Mesothelial cell of epicardium (in vitro differentiated cells): ENCODE results near the gene MED8. TPM values are rescaled to one million over a fixed set of nuclear protein-coding genes. Genes with fewer than 3 reads are reported as not detected.

Experiments used
- DNase-seq, 2 experiments: peaks; one replicate each; pipeline ENCODE4 v3.0.0; 2021; ENCODE audit warnings: low spot score in 2 of 2; ENCODE audit not compliant: unreplicated experiment in 2 of 2
- H3K27ac Mint-ChIP-seq: 2 replicates; pipeline ENCODE4 v1.8.0; 2021; ENCODE audit warnings: mixed read lengths
- H3K27me3 Mint-ChIP-seq: 2 replicates; pipeline ENCODE4 v1.8.0; 2021; ENCODE audit warnings: low read depth, mixed read lengths
- H3K36me3 Mint-ChIP-seq: 2 replicates; pipeline ENCODE4 v1.8.0; 2021; ENCODE audit warnings: mixed read lengths
- H3K4me1 Mint-ChIP-seq: 2 replicates; pipeline ENCODE4 v1.8.0; 2021; ENCODE audit warnings: mixed read lengths
- H3K4me3 Mint-ChIP-seq: 2 replicates; pipeline ENCODE4 v1.8.0; 2021; ENCODE audit warnings: mild to moderate bottlenecking, moderate library complexity, mixed read lengths
- H3K9me3 Mint-ChIP-seq: 2 replicates; pipeline ENCODE4 v1.8.0; 2021; ENCODE audit warnings: mixed read lengths
- total RNA-seq: library from RNA; stranded (reverse); gene quantifications from 3 replicates; pipeline ENCODE4 v1.2.1, GENCODE V29; 2021
- TF ChIP-seq, protein P1 (sequence below): fragments of 200-600 bp; sonication (generic); IDR thresholded peaks from one replicate; pipeline ENCODE4 v1.5.0; 2021; ENCODE audit warnings: antibody characterized with exemption; ENCODE audit not compliant: unreplicated experiment

MED8 gene, protein sequence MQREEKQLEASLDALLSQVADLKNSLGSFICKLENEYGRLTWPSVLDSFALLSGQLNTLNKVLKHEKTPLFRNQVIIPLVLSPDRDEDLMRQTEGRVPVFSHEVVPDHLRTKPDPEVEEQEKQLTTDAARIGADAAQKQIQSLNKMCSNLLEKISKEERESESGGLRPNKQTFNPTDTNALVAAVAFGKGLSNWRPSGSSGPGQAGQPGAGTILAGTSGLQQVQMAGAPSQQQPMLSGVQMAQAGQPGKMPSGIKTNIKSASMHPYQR
- total RNA-seq = 29.8 to 32.4 TPM (median 30.4 TPM) in 3 replicates

- Mint-ChIP-seq H3K4me3 (peak within 1 kb of the TSS; percentile 98), H3K4me1 (peaks cover 26% of the 10 kb centered on the region), H3K36me3 (peaks cover 7% of the 10 kb centered on the region), H3K27me3 (no peaks in the 10 kb centered on the region), H3K27ac (peak within 1 kb of the TSS; percentile 99), H3K9me3 (no peaks in the 10 kb centered on the region)
- TF ChIP-seq, protein P1, sequence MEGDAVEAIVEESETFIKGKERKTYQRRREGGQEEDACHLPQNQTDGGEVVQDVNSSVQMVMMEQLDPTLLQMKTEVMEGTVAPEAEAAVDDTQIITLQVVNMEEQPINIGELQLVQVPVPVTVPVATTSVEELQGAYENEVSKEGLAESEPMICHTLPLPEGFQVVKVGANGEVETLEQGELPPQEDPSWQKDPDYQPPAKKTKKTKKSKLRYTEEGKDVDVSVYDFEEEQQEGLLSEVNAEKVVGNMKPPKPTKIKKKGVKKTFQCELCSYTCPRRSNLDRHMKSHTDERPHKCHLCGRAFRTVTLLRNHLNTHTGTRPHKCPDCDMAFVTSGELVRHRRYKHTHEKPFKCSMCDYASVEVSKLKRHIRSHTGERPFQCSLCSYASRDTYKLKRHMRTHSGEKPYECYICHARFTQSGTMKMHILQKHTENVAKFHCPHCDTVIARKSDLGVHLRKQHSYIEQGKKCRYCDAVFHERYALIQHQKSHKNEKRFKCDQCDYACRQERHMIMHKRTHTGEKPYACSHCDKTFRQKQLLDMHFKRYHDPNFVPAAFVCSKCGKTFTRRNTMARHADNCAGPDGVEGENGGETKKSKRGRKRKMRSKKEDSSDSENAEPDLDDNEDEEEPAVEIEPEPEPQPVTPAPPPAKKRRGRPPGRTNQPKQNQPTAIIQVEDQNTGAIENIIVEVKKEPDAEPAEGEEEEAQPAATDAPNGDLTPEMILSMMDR = no peak
- peak; percentile 71 to 89 for DNase-seq
Measured at GRCh38 chr1:43389326-43390313, at the start of gene MED8, which contains the start of gene SZT2. Gene MED8, minus strand, starts transcription at chr1:43389800. Its CDS starts 36 bp downstream, at chr1:43389764. Gene SZT2, plus strand, starts transcription at chr1:43389899. Its CDS starts 70 bp downstream, at chr1:43389969.

GRCh38 chr1:43438953-43439581 lies 49.5 kb upstream of the MED8 start:
- DNase-seq = no peak
- H3K9me3 Mint-ChIP-seq = no peaks in the 10 kb centered on the region
- H3K4me1 Mint-ChIP-seq = peaks cover 4% of the 10 kb centered on the region
- H3K4me3 Mint-ChIP-seq = no peak overlapping the region
- TF ChIP-seq, protein P1 = no peak
- no peak overlapping the region for H3K27ac Mint-ChIP-seq
- H3K36me3 Mint-ChIP-seq = peaks cover 36% of the 10 kb centered on the region
- H3K27me3 Mint-ChIP-seq = no peaks in the 10 kb centered on the region

GRCh38 chr1:43438576-43438952 lies 49.0 kb upstream of the MED8 start:
- TF ChIP-seq, protein P1 = no peak
- Mint-ChIP-seq H3K4me3 (no peak overlapping the region), H3K4me1 (peaks cover 4% of the 10 kb centered on the region), H3K27ac (no peak overlapping the region), H3K36me3 (peaks cover 37% of the 10 kb centered on the region), H3K27me3 (no peaks in the 10 kb centered on the region), H3K9me3 (no peaks in the 10 kb centered on the region)
- DNase-seq = no peak

GRCh38 chr1:43438006-43438405 lies 48.4 kb upstream of the MED8 start:
- TF ChIP-seq, protein P1 = no peak
- Mint-ChIP-seq H3K4me1 (peaks cover 4% of the 10 kb centered on the region), H3K27me3 (no peaks in the 10 kb centered on the region), H3K27ac (no peak overlapping the region), H3K36me3 (peaks cover 37% of the 10 kb centered on the region), H3K9me3 (no peaks in the 10 kb centered on the region), H3K4me3 (no peak overlapping the region)
- DNase-seq = no peak
